Endothelial cell of umbilical vein (primary cell): Measurements from ENCODE around the gene KATNB1. TPM values are rescaled to one million over a fixed set of nuclear protein-coding genes. Genes with fewer than 3 reads are reported as not detected.

Source experiments
- BruUV-seq: library from RNA; stranded (reverse); fragments of 400-500 nt; replicated peaks from 2 replicates; lab custom pipeline; 2021; lab: Mats Ljungman, UMichigan
- CTCF ChIA-PET: fragments of 300-600, 350-600 bp; sonication (Branson Sonifier 250); formaldehyde crosslinking; loops from one replicate; lab custom pipeline; 2021; ENCODE audit warnings: antibody characterized with exemption, inconsistent platforms; lab: Charles Lee
- POLR2A ChIA-PET: fragments of 300-600, 350-600 bp; sonication (Branson Sonifier 250); formaldehyde crosslinking; loops from one replicate; lab custom pipeline; 2021; ENCODE audit warnings: antibody characterized with exemption, inconsistent platforms; lab: Charles Lee
- DNase-seq: peaks from one replicate; pipeline ENCODE4 v3.0.0-alpha.2; 2011; ENCODE audit warnings: low read depth, low spot score
- FAIRE-seq: peaks from 2 replicates; lab custom pipeline; 2011; peaks lifted over from hg19 to GRCh38; lab: Jason Lieb, UNC
- H2AFZ ChIP-seq: 2 replicates; pipeline ENCODE4 v1.6.0; 2012; ENCODE audit warnings: low read depth, low read length, control low read depth, inconsistent platforms
- H3K27ac ChIP-seq: 2 replicates; pipeline ENCODE4 v1.5.1; 2011; ENCODE audit warnings: low read depth, mild to moderate bottlenecking, control low read depth, low read length, moderate library complexity; ENCODE audit not compliant: insufficient read depth
- H3K27me3 ChIP-seq, 2 experiments: 2 replicates each; pipeline versions ENCODE4 v1.6.0 to v1.6.1; 2011; ENCODE audit warnings: low read length in 2 of 2, mixed read lengths in 1 of 2; ENCODE audit not compliant: control insufficient read depth in 2 of 2, insufficient read depth in 2 of 2
- H3K36me3 ChIP-seq, 2 experiments: 2 replicates in 1 of 2; 3 replicates in 1 of 2; pipeline ENCODE4 v1.5.1; 2011; ENCODE audit warnings: low read length in 2 of 2, mild to moderate bottlenecking in 1 of 2, moderate library complexity in 1 of 2; ENCODE audit not compliant: control insufficient read depth in 2 of 2, insufficient read depth in 2 of 2; ENCODE audit errors: extremely low read depth in 1 of 2
- H3K4me1 ChIP-seq: 3 replicates; pipeline ENCODE4 v1.5.1; 2011; ENCODE audit warnings: mild to moderate bottlenecking, low read length; ENCODE audit not compliant: control insufficient read depth, insufficient read depth; ENCODE audit errors: extremely low read depth
- H3K4me2 ChIP-seq: 2 replicates; pipeline ENCODE4 v1.6.1; 2011; ENCODE audit warnings: low read length, control low read depth, mixed read lengths; ENCODE audit not compliant: insufficient read depth
- H3K4me3 ChIP-seq, 3 experiments: fragments of 200-600 bp in 1 of 3; sonication (generic), shearing (Covaris generic) in 1 of 3; replicated peaks in 1 of 3; 2 replicates each; pipeline ENCODE4 v1.5.1; 2011 to 2016; ENCODE audit warnings: control low read depth in 3 of 3, low read length in 3 of 3, mild to moderate bottlenecking in 2 of 3, inconsistent platforms in 1 of 3, low read depth in 1 of 3, moderate library complexity in 1 of 3; ENCODE audit not compliant: insufficient read depth in 1 of 3
- H3K79me2 ChIP-seq: 2 replicates; pipeline ENCODE4 v1.6.0; 2012; ENCODE audit warnings: low read length, inconsistent platforms; ENCODE audit not compliant: control insufficient read depth, insufficient read depth
- H3K9ac ChIP-seq: replicated peaks from 2 replicates; pipeline ENCODE3; 2011; ENCODE audit warnings: low read length, control low read depth; ENCODE audit not compliant: insufficient read depth; ENCODE audit errors: extremely low read depth
- H3K9me1 ChIP-seq: replicated peaks from 3 replicates; pipeline ENCODE4 v1.6.0; 2011; ENCODE audit warnings: mild to moderate bottlenecking, low read length; ENCODE audit not compliant: control insufficient read depth, insufficient read depth; ENCODE audit errors: extremely low read depth
- H3K9me3 ChIP-seq: replicated peaks from 2 replicates; pipeline ENCODE4 v1.5.1; 2012; ENCODE audit warnings: low read length, inconsistent platforms; ENCODE audit not compliant: control insufficient read depth, insufficient read depth
- H4K20me1 ChIP-seq: replicated peaks from 2 replicates; pipeline ENCODE3; 2011; ENCODE audit warnings: mild to moderate bottlenecking, low read length; ENCODE audit not compliant: control insufficient read depth, insufficient read depth; ENCODE audit errors: extremely low read depth
- CTCF ChIP-seq, 2 donors: IDR thresholded peaks; 1 replicate in 1 of 2; 2 replicates in 1 of 2; pipeline ENCODE4 v1.5.1; 2011; ENCODE audit warnings: low read length in 2 of 2, mild to moderate bottlenecking in 2 of 2, moderate library complexity in 2 of 2, control low read depth in 1 of 2, inconsistent platforms in 1 of 2, low read depth in 1 of 2; ENCODE audit not compliant: insufficient read depth in 1 of 2; ENCODE audit errors: extremely low read depth in 1 of 2
- EZH2 ChIP-seq: IDR thresholded peaks from 2 replicates; pipeline ENCODE4 v1.6.1; 2012; ENCODE audit warnings: borderline replicate concordance, low read depth, mild to moderate bottlenecking, moderate library complexity, low read length, inconsistent platforms; ENCODE audit not compliant: severe bottlenecking
- FOS ChIP-seq: IDR thresholded peaks from 2 replicates; pipeline ENCODE4 v1.6.1; 2011; ENCODE audit warnings: mild to moderate bottlenecking, low read length, moderate library complexity, borderline replicate concordance; ENCODE audit not compliant: insufficient read depth
- GATA2 ChIP-seq: IDR thresholded peaks from 2 replicates; pipeline ENCODE4 v1.7.0; 2011; ENCODE audit warnings: low read depth, mild to moderate bottlenecking, moderate library complexity, mixed read lengths, low read length; ENCODE audit not compliant: insufficient read length, insufficient read depth
- JUN ChIP-seq: IDR thresholded peaks from 2 replicates; pipeline ENCODE4 v1.6.1; 2011; ENCODE audit warnings: borderline replicate concordance, low read depth; ENCODE audit not compliant: insufficient read length, insufficient read depth
- MAX ChIP-seq: IDR thresholded peaks from 2 replicates; pipeline ENCODE4 v1.6.1; 2011; ENCODE audit not compliant: insufficient read depth, insufficient read length
- MYC ChIP-seq: IDR thresholded peaks from one replicate; pipeline ENCODE4 v1.6.1; 2011; ENCODE audit warnings: mild to moderate bottlenecking, low read depth, low read length
- POLR2A ChIP-seq: IDR thresholded peaks from 2 replicates; pipeline ENCODE4 v1.6.1; 2012; ENCODE audit warnings: low read depth, mild to moderate bottlenecking, control low read depth, low read length
- POLR2AphosphoS5 ChIP-seq: IDR thresholded peaks from 2 replicates; pipeline ENCODE4 v1.6.1; 2012; ENCODE audit warnings: low read depth, mild to moderate bottlenecking, control low read depth, low read length, moderate library complexity; ENCODE audit not compliant: insufficient read depth
- dilution Hi-C: fragments of 300-500 bp; cut with MboI; formaldehyde crosslinking; loops from one replicate; pipeline ENCODE4 v1.15.0; 2019; ENCODE audit warnings: low sequenced_read_pairs; ENCODE audit not compliant: extremely low pct_ligation_motif_present
- intact Hi-C: fragments of 100-400 bp; cut with micrococcal nuclease; formaldehyde crosslinking; loops from one replicate; pipeline ENCODE4 v1.10.0; 2022
- polyA plus RNA-seq, 4 experiments: library from polyadenylated mRNA; depleted of rRNA in 3 of 4; stranded (reverse) in 3 of 4; unstranded in 1 of 4; fragments of >200 nt; gene quantifications; 2 replicates each; pipeline versions ENCODE4 v1.2.1 to v1.2.3, GENCODE V29; 2011 to 2012; ENCODE audit warnings: missing spikeins in 1 of 4
- total RNA-seq: library from RNA; stranded (reverse); gene quantifications from 2 replicates; pipeline ENCODE4 v1.2.3, GENCODE V29; 2021

The KATNB1 gene
- total and polyA plus RNA-seq, 2 donors (not counting 3 experiments of a cell fraction or from before 2014, with no cell fraction given): 25.9 to 35.9 TPM

- ChIA-PET POLR2A (interaction anchor here (0.7 kb wide), 1 partner anchor 31 kb away, joined by 5 read pairs; no protein-coding TSS in a partner anchor), CTCF (no interaction called here)
- TF ChIP-seq JUN (no peak), EZH2 (no peak), GATA2 (no peak), MAX (no peak), FOS (no peak), POLR2AphosphoS5 (no peak), MYC (no peak), POLR2A (no peak), CTCF (IDR thresholded peaks at IDR 0.05; ENCODE audit: extremely low read depth in 1 of 2, insufficient read depth in 1 of 2, low read depth in 1 of 2, low read length in 2 of 2) (no peak)
- no peaks in the 10 kb centered on the region for H3K9me3 ChIP-seq
- no peak overlapping the region for H2AFZ ChIP-seq
- H3K27ac ChIP-seq: no peak overlapping the region
- intact Hi-C loops (no loop called here), dilution Hi-C loops (no loop called here)
- H3K4me3 ChIP-seq: no peak overlapping the region
- FAIRE-seq (no peak), DNase-seq (no peak)
- no TSS peak for BruUV-seq
- no peak overlapping the region for H3K9ac ChIP-seq
- no peaks in the 10 kb centered on the region for H3K4me1 ChIP-seq
- H3K36me3 ChIP-seq: no peaks in the 10 kb centered on the region
- no peak overlapping the region for H3K4me2 ChIP-seq
- no peaks in the 10 kb centered on the region for H3K9me1 ChIP-seq
- no peaks in the 10 kb centered on the region for H4K20me1 ChIP-seq
- peaks cover 9 to 29% of the 10 kb centered on the region in 2 experiments for H3K27me3 ChIP-seq
- H3K79me2 ChIP-seq: no peaks in the 10 kb centered on the region
These were observed 27.4 kb upstream of the KATNB1 start for GRCh38 chr16:57708168-57708567.
